Natural killer cell (primary cell): ENCODE measurements around the gene GJB2. TPM values are rescaled to one million over a fixed set of nuclear protein-coding genes. Genes with fewer than 3 reads are reported as not detected.

Source experiments
- ATAC-seq, 3 donors: fragments of 150-1000 bp in 2 of 3; fragments of 200-7000 bp in 1 of 3; cut with Tn5 transposase; 1 replicate in 1 of 3; 2 replicates in 2 of 3; pipeline ENCODE4 v1.10.0; 2021; ENCODE audit warnings: mild to moderate bottlenecking in 2 of 3, moderate library complexity in 2 of 3
- DNase-seq, 2 donors: peaks; one replicate each; pipeline versions ENCODE4 v3.0.0 to v3.0.0-alpha.2; 2013 to 2021; ENCODE audit warnings: mixed read lengths in 1 of 2
- H3K27ac ChIP-seq: one replicate; pipeline ENCODE4 v1.5.1; 2013; ENCODE audit warnings: mild to moderate bottlenecking, low read length
- H3K27me3 ChIP-seq: one replicate; pipeline ENCODE4 v1.6.1; 2013; ENCODE audit warnings: low read length; ENCODE audit not compliant: control insufficient read depth, insufficient read depth
- H3K36me3 ChIP-seq: one replicate; pipeline ENCODE4 v1.6.1; 2013; ENCODE audit warnings: low read length; ENCODE audit not compliant: control insufficient read depth, insufficient read depth
- H3K4me1 ChIP-seq: one replicate; pipeline ENCODE4 v1.6.1; 2013; ENCODE audit warnings: low read length; ENCODE audit not compliant: control insufficient read depth, insufficient read depth
- H3K4me3 ChIP-seq: one replicate; pipeline ENCODE4 v1.5.1; 2013; ENCODE audit warnings: low read length
- H3K9me3 ChIP-seq: one replicate; pipeline ENCODE4 v1.6.1; 2013; ENCODE audit warnings: low read length; ENCODE audit not compliant: control insufficient read depth, insufficient read depth
- H3K27ac Mint-ChIP-seq, 2 donors: one replicate each; pipeline ENCODE4 v1.8.0; 2022; ENCODE audit warnings: mild to moderate bottlenecking in 2 of 2, mixed read lengths in 2 of 2, moderate library complexity in 1 of 2
- H3K27me3 Mint-ChIP-seq, 2 donors: one replicate each; pipeline ENCODE4 v1.8.0; 2022; ENCODE audit warnings: low read depth in 2 of 2, mixed read lengths in 2 of 2
- H3K36me3 Mint-ChIP-seq: one replicate; pipeline ENCODE4 v1.8.0; 2022; ENCODE audit warnings: mixed read lengths
- H3K4me1 Mint-ChIP-seq, 2 donors: one replicate each; pipeline ENCODE4 v1.8.0; 2022; ENCODE audit warnings: mixed read lengths in 2 of 2
- H3K4me3 Mint-ChIP-seq: one replicate; pipeline ENCODE4 v1.8.0; 2022; ENCODE audit warnings: mild to moderate bottlenecking, moderate library complexity, mixed read lengths
- H3K9me3 Mint-ChIP-seq, 2 donors: one replicate each; pipeline ENCODE4 v1.8.0; 2022; ENCODE audit warnings: mixed read lengths in 2 of 2
- CTCF ChIP-seq: fragments of 200-600 bp; IDR thresholded peaks from one replicate; pipeline ENCODE4 v1.8.0; 2022; ENCODE audit warnings: antibody characterized with exemption
- WGBS: methylation state at CpG from one replicate; pipeline ENCODE4 v1.1.7; 2013; ENCODE audit warnings: missing lambda C conversion rate; ENCODE audit not compliant: insufficient coverage; 5-methylcytosine and 5-hydroxymethylcytosine counted together
- intact Hi-C: fragments of 100-400 bp; cut with micrococcal nuclease; formaldehyde crosslinking; loops from one replicate; pipeline ENCODE4 v1.14.2; 2022
- total RNA-seq, 4 donors: library from RNA; stranded (reverse); fragments of 120-200 nt in 1 of 4; gene quantifications; one replicate each; pipeline versions ENCODE4 v1.2.3 to v1.2.4, GENCODE V29; 2013 to 2022

The GJB2 gene
- total RNA-seq, 3 donors from 2014 or later (not counting 1 experiment from before 2014, with no cell fraction given) = 0.40 TPM; not detected in 2

DNA sequence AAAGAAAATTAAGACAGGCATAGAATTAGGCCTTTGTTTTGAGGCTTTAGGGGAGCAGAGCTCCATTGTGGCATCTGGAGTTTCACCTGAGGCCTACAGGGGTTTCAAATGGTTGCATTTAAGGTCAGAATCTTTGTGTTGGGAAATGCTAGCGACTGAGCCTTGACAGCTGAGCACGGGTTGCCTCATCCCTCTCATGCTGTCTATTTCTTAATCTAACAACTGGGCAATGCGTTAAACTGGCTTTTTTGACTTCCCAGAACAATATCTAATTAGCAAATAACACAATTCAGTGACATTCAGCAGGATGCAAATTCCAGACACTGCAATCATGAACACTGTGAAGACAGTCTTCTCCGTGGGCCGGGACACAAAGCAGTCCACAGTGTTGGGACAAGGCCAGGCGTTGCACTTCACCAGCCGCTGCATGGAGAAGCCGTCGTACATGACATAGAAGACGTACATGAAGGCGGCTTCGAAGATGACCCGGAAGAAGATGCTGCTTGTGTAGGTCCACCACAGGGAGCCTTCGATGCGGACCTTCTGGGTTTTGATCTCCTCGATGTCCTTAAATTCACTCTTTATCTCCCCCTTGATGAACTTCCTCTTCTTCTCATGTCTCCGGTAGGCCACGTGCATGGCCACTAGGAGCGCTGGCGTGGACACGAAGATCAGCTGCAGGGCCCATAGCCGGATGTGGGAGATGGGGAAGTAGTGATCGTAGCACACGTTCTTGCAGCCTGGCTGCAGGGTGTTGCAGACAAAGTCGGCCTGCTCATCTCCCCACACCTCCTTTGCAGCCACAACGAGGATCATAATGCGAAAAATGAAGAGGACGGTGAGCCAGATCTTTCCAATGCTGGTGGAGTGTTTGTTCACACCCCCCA, 3.8 kb downstream of the GJB2 start:
- TF ChIP-seq CTCF = no peak
- WGBS = 70% methylated on average over 28 of the region's 28 CpGs
- Histone ChIP-seq H3K36me3 (no peaks in the 10 kb centered on the region), H3K4me3 (no peak overlapping the region), H3K27me3 (peaks cover 21% of the 10 kb centered on the region), H3K4me1 (peaks cover 17% of the 10 kb centered on the region), H3K27ac (no peak overlapping the region), H3K9me3 (no peaks in the 10 kb centered on the region)
- peaks cover 32 to 47% of the 10 kb centered on the region in 2 donors for H3K27me3 Mint-ChIP-seq
- DNase-seq (peak in 1 of 2 donors; percentile 27), ATAC-seq (no peak)
- intact Hi-C loops = no loop called here
- no peaks in the 10 kb centered on the region for H3K9me3 Mint-ChIP-seq
- H3K4me1 Mint-ChIP-seq = peaks cover 9% of the 10 kb centered on the region in 2 donors
- H3K4me3 Mint-ChIP-seq = no peak overlapping the region
- H3K27ac Mint-ChIP-seq = no peak overlapping the region
- no peaks in the 10 kb centered on the region for H3K36me3 Mint-ChIP-seq

DNA sequence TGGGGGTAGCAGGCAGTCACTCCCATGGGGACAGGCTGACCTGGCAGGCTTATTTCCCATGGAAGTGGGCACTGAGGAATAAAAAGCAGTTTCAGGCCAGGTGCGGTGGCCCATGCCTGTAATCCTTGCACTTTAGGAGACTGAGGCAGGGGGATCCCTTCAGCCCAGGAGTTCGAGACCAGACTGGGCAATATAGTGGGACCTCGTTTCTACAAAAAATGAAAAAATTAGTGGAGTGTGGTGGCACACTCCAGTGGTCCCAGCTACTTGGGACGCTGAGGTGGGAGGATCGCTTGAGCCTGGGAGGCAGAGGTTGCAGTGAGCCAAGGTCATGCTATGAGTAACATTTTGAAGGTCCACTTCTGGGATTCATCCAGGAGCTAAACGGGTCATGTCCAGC, 6.0 kb downstream of the GJB2 start:
- Mint-ChIP-seq H3K4me1 (no peaks in the 10 kb centered on the region), H3K27me3 (peaks cover 27 to 37% of the 10 kb centered on the region in 2 donors), H3K9me3 (no peaks in the 10 kb centered on the region), H3K4me3 (no peak overlapping the region), H3K36me3 (no peaks in the 10 kb centered on the region), H3K27ac (no peak overlapping the region)
- ATAC-seq = no peak
- Histone ChIP-seq H3K4me3 (no peak overlapping the region), H3K27ac (no peak overlapping the region), H3K27me3 (peaks cover 9% of the 10 kb centered on the region), H3K36me3 (no peaks in the 10 kb centered on the region), H3K9me3 (no peaks in the 10 kb centered on the region), H3K4me1 (peaks cover 1% of the 10 kb centered on the region)
- no peak for DNase-seq
- no peak for TF ChIP-seq CTCF
- intact Hi-C loops = no loop called here
- 72% methylated on average over 6 of the region's 6 CpGs for WGBS

DNA sequence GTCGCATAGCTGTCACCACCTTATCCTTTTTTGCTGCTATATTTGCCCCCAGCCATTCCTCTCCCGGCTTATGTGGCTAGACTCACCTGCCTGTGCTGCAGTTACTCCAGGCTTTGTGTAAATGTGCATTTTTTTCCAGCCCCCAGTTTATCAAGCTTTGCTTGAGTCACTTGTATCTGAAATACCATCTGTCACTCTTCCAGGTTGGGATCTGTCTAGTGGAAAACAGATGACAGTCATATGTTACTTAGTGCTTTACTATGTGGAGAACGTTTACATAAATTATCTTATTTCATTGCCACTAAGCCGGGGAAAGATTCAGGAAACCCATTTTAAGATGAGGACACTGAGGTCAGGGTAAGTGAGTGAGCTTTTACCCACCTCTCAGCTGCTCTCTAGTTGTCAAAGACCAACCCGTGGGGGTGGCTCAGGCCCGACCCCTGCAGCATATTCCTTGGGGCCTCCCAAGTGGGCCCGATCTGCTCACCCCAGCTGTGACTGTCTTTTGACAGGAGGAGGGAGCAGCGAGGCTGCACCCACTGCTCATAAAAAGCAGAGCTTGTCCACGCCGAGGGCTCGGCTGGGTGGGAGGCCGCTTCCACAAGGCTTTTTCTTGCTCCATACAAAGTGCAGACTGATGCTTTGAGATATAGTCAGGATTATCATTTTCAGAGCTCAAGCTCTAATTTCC, 7.2 kb downstream of the GJB2 start:
- WGBS = 86% methylated on average over 10 of the region's 12 CpGs
- Histone ChIP-seq H3K9me3 (no peaks in the 10 kb centered on the region), H3K27ac (no peak overlapping the region), H3K4me1 (no peaks in the 10 kb centered on the region), H3K27me3 (peaks cover 4% of the 10 kb centered on the region), H3K4me3 (no peak overlapping the region), H3K36me3 (no peaks in the 10 kb centered on the region)
- ATAC-seq (no peak), DNase-seq (no peak)
- Mint-ChIP-seq H3K9me3 (no peaks in the 10 kb centered on the region), H3K27ac (no peak overlapping the region), H3K36me3 (no peaks in the 10 kb centered on the region), H3K27me3 (peaks cover 15 to 30% of the 10 kb centered on the region in 2 donors), H3K4me3 (no peak overlapping the region), H3K4me1 (no peaks in the 10 kb centered on the region)
- intact Hi-C loops = no loop called here
- TF ChIP-seq CTCF = no peak
